ENCODE measurements around the gene RTN4RL1.

Gene RTN4RL1

GRCh38 chr17:1965556-1966273 is 59.4 kb downstream of the RTN4RL1 start:
- Histone ChIP-seq H3K27me3 (ENCODE audit: insufficient read depth, low read length) (peaks cover 5% of the 10 kb centered on the region), H3K4me1 (ENCODE audit: insufficient read depth, low read length) (peaks cover 12% of the 10 kb centered on the region), H3K4me3 (ENCODE audit: low read length) (no peak overlapping the region), H3K9me3 (ENCODE audit: insufficient read depth, low read depth, low read length) (no peaks in the 10 kb centered on the region), H3K9ac (ENCODE audit: low read depth, low read length) (no peak overlapping the region), H3K36me3 (ENCODE audit: insufficient read depth, low read length) (no peaks in the 10 kb centered on the region), H3K27ac (ENCODE audit: low read depth, low read length) (no peak overlapping the region)
- WGBS, result 84% methylated on average over 21 of the region's 21 CpGs

GRCh38 chr17:1963250-1963649 is 61.9 kb downstream of the RTN4RL1 start:
- Histone ChIP-seq H3K4me1 (ENCODE audit: insufficient read depth, low read length) (peaks cover 17% of the 10 kb centered on the region), H3K27me3 (ENCODE audit: insufficient read depth, low read length) (peaks cover 29% of the 10 kb centered on the region), H3K9ac (ENCODE audit: low read depth, low read length) (no peak overlapping the region), H3K36me3 (ENCODE audit: insufficient read depth, low read length) (no peaks in the 10 kb centered on the region), H3K4me3 (ENCODE audit: low read length) (no peak overlapping the region), H3K27ac (ENCODE audit: low read depth, low read length) (no peak overlapping the region), H3K9me3 (ENCODE audit: insufficient read depth, low read depth, low read length) (no peaks in the 10 kb centered on the region)
- 86% methylated on average over 7 of the region's 7 CpGs for WGBS

- Histone ChIP-seq H3K4me1 (ENCODE audit: insufficient read depth, low read length) (peaks cover 10% of the 10 kb centered on the region; the same call in 1 of the 2 replicates), H3K27ac (ENCODE audit: low read depth, low read length) (no peak overlapping the region), H3K36me3 (ENCODE audit: insufficient read depth, low read length) (no peaks in the 10 kb centered on the region), H3K9me3 (ENCODE audit: insufficient read depth, low read depth, low read length) (no peaks in the 10 kb centered on the region), H3K4me3 (ENCODE audit: low read length) (no peak overlapping the region), H3K27me3 (ENCODE audit: insufficient read depth, low read length) (peaks cover 50% of the 10 kb centered on the region), H3K9ac (ENCODE audit: low read depth, low read length) (no peak overlapping the region)
- 9% methylated on average over 12 of the region's 14 CpGs for WGBS
These were observed 63.9 kb downstream of the RTN4RL1 start for GRCh38 chr17:1961189-1961588.

- 59% methylated on average over 8 of the region's 8 CpGs for WGBS
- Histone ChIP-seq H3K9me3 (ENCODE audit: insufficient read depth, low read depth, low read length) (no peaks in the 10 kb centered on the region), H3K27me3 (ENCODE audit: insufficient read depth, low read length) (peaks cover 54% of the 10 kb centered on the region), H3K4me1 (ENCODE audit: insufficient read depth, low read length) (peaks cover 10% of the 10 kb centered on the region; the same call in 1 of the 2 replicates), H3K27ac (ENCODE audit: low read depth, low read length) (no peak overlapping the region), H3K9ac (ENCODE audit: low read depth, low read length) (no peak overlapping the region), H3K36me3 (ENCODE audit: insufficient read depth, low read length) (no peaks in the 10 kb centered on the region), H3K4me3 (ENCODE audit: low read length) (no peak overlapping the region)
These were observed 64.6 kb downstream of the RTN4RL1 start for GRCh38 chr17:1960545-1960912.

- Histone ChIP-seq H3K4me1 (ENCODE audit: insufficient read depth, low read length) (peaks cover 10% of the 10 kb centered on the region; the same call in 1 of the 2 replicates), H3K27ac (ENCODE audit: low read depth, low read length) (no peak overlapping the region), H3K27me3 (ENCODE audit: insufficient read depth, low read length) (peaks cover 57% of the 10 kb centered on the region), H3K36me3 (ENCODE audit: insufficient read depth, low read length) (no peaks in the 10 kb centered on the region), H3K9ac (ENCODE audit: low read depth, low read length) (no peak overlapping the region), H3K9me3 (ENCODE audit: insufficient read depth, low read depth, low read length) (no peaks in the 10 kb centered on the region), H3K4me3 (ENCODE audit: low read length) (no peak overlapping the region)
- 68% methylated on average over 18 of the region's 18 CpGs for WGBS
These were observed 65.1 kb downstream of the RTN4RL1 start for GRCh38 chr17:1959871-1960544.

GRCh38 chr17:1958134-1958881 is 66.8 kb downstream of the RTN4RL1 start:
- Histone ChIP-seq H3K9me3 (ENCODE audit: insufficient read depth, low read depth, low read length) (no peaks in the 10 kb centered on the region), H3K27me3 (ENCODE audit: insufficient read depth, low read length) (peaks cover 72% of the 10 kb centered on the region), H3K9ac (ENCODE audit: low read depth, low read length) (no peak overlapping the region), H3K27ac (ENCODE audit: low read depth, low read length) (no peak overlapping the region), H3K4me3 (ENCODE audit: low read length) (no peak overlapping the region), H3K36me3 (ENCODE audit: insufficient read depth, low read length) (no peaks in the 10 kb centered on the region), H3K4me1 (ENCODE audit: insufficient read depth, low read length) (peaks cover 10% of the 10 kb centered on the region; the same call in 1 of the 2 replicates)
- WGBS, result 85% methylated on average over 21 of the region's 21 CpGs

- peaks cover 76% of the 10 kb centered on the region for H3K27me3 ChIP-seq (ENCODE audit: insufficient read depth, low read length)
- WGBS, result 79% methylated on average over 6 of the region's 6 CpGs
- H3K9ac ChIP-seq (ENCODE audit: low read depth, low read length), result no peak overlapping the region
- no peaks in the 10 kb centered on the region for H3K9me3 ChIP-seq (ENCODE audit: insufficient read depth, low read depth, low read length)
- H3K36me3 ChIP-seq (ENCODE audit: insufficient read depth, low read length), result no peaks in the 10 kb centered on the region
- H3K4me1 ChIP-seq (ENCODE audit: insufficient read depth, low read length), result peaks cover 10% of the 10 kb centered on the region; the same call in 1 of the 2 replicates
- H3K27ac ChIP-seq (ENCODE audit: low read depth, low read length), result no peak overlapping the region
- no peak overlapping the region for H3K4me3 ChIP-seq (ENCODE audit: low read length)
These were observed 68.1 kb downstream of the RTN4RL1 start for GRCh38 chr17:1957037-1957436.

GRCh38 chr17:1956134-1956533 is 69.0 kb downstream of the RTN4RL1 start:
- Histone ChIP-seq H3K4me1 (ENCODE audit: insufficient read depth, low read length) (peaks cover 9% of the 10 kb centered on the region; the same call in 1 of the 2 replicates), H3K27me3 (ENCODE audit: insufficient read depth, low read length) (peaks cover 77% of the 10 kb centered on the region), H3K9ac (ENCODE audit: low read depth, low read length) (no peak overlapping the region), H3K9me3 (ENCODE audit: insufficient read depth, low read depth, low read length) (no peaks in the 10 kb centered on the region), H3K36me3 (ENCODE audit: insufficient read depth, low read length) (no peaks in the 10 kb centered on the region), H3K27ac (ENCODE audit: low read depth, low read length) (no peak overlapping the region), H3K4me3 (ENCODE audit: low read length) (no peak overlapping the region)
- 25% methylated on average over 13 of the region's 13 CpGs for WGBS

GRCh38 chr17:1953831-1954230 is 71.3 kb downstream of the RTN4RL1 start:
- no peak overlapping the region for H3K9ac ChIP-seq (ENCODE audit: low read depth, low read length)
- no peaks in the 10 kb centered on the region for H3K36me3 ChIP-seq (ENCODE audit: insufficient read depth, low read length)
- H3K9me3 ChIP-seq (ENCODE audit: insufficient read depth, low read depth, low read length), result no peaks in the 10 kb centered on the region
- H3K27me3 ChIP-seq (ENCODE audit: insufficient read depth, low read length), result peaks cover 55% of the 10 kb centered on the region
- H3K4me1 ChIP-seq (ENCODE audit: insufficient read depth, low read length), result no peaks in the 10 kb centered on the region
- 81% methylated on average over 5 of the region's 5 CpGs for WGBS
- no peak overlapping the region for H3K4me3 ChIP-seq (ENCODE audit: low read length)
- no peak overlapping the region for H3K27ac ChIP-seq (ENCODE audit: low read depth, low read length)

GRCh38 chr17:1951920-1952319 is 73.2 kb downstream of the RTN4RL1 start:
- no peaks in the 10 kb centered on the region for H3K9me3 ChIP-seq (ENCODE audit: insufficient read depth, low read depth, low read length)
- H3K27me3 ChIP-seq (ENCODE audit: insufficient read depth, low read length), result peaks cover 36% of the 10 kb centered on the region
- 75% methylated on average over 12 of the region's 12 CpGs for WGBS
- H3K36me3 ChIP-seq (ENCODE audit: insufficient read depth, low read length), result no peaks in the 10 kb centered on the region
- H3K4me3 ChIP-seq (ENCODE audit: low read length), result no peak overlapping the region
- no peak overlapping the region for H3K27ac ChIP-seq (ENCODE audit: low read depth, low read length)
- H3K4me1 ChIP-seq (ENCODE audit: insufficient read depth, low read length), result no peaks in the 10 kb centered on the region
- no peak overlapping the region for H3K9ac ChIP-seq (ENCODE audit: low read depth, low read length)

- peaks cover 18% of the 10 kb centered on the region for H3K27me3 ChIP-seq (ENCODE audit: insufficient read depth, low read length)
- WGBS, result 72% methylated on average over 5 of the region's 5 CpGs
These were observed 75.4 kb downstream of the RTN4RL1 start for GRCh38 chr17:1949754-1950153.

More at GRCh38 chr17:1949754-1950153, 75.4 kb downstream of the RTN4RL1 start:
- Histone ChIP-seq H3K36me3 (ENCODE audit: insufficient read depth, low read length) (no peaks in the 10 kb centered on the region), H3K27ac (ENCODE audit: low read depth, low read length) (no peak overlapping the region), H3K9me3 (ENCODE audit: insufficient read depth, low read depth, low read length) (no peaks in the 10 kb centered on the region), H3K4me1 (ENCODE audit: insufficient read depth, low read length) (no peaks in the 10 kb centered on the region), H3K4me3 (ENCODE audit: low read length) (no peak overlapping the region), H3K9ac (ENCODE audit: low read depth, low read length) (no peak overlapping the region)
